Measurements from ENCODE around the gene TSC22D1.
A peak's percentile ranks its signal among the peaks of the same experiment; 100 is the strongest.

TSC22D1 gene

DNA sequence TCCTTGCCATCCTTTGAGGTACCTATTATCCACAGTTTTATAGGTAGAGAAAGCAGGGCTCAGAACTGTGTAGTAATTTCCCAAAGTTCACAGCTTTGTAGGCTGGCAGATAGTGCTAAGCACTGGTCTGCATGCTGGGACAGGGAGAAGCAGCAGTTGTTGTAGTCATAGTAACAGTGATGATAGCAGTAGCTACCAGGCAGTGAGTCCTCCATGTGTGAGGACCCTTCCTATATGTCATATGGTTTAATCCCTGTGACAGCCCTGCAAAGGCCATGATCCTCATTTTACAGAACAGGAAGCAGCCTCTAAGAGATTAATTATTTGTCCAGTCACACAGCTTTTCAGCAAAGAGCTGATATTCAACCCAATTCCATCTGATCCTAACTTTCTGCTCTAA, 181.5 kb downstream of the TSC22D1 start:
- DNase-seq: no peak
- TF ChIP-seq, protein P1, sequence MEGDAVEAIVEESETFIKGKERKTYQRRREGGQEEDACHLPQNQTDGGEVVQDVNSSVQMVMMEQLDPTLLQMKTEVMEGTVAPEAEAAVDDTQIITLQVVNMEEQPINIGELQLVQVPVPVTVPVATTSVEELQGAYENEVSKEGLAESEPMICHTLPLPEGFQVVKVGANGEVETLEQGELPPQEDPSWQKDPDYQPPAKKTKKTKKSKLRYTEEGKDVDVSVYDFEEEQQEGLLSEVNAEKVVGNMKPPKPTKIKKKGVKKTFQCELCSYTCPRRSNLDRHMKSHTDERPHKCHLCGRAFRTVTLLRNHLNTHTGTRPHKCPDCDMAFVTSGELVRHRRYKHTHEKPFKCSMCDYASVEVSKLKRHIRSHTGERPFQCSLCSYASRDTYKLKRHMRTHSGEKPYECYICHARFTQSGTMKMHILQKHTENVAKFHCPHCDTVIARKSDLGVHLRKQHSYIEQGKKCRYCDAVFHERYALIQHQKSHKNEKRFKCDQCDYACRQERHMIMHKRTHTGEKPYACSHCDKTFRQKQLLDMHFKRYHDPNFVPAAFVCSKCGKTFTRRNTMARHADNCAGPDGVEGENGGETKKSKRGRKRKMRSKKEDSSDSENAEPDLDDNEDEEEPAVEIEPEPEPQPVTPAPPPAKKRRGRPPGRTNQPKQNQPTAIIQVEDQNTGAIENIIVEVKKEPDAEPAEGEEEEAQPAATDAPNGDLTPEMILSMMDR (IDR thresholded peaks at IDR 0.05): no peak
- H3K4me1 Mint-ChIP-seq: peaks cover 88% of the 10 kb centered on the region
- no peaks in the 10 kb centered on the region for H3K27me3 Mint-ChIP-seq (ENCODE audit: low read depth, poor library complexity)
- peaks cover 6% of the 10 kb centered on the region for H3K36me3 Mint-ChIP-seq (ENCODE audit: low read depth)
- no peak overlapping the region for H3K27ac Mint-ChIP-seq
- H3K4me3 Mint-ChIP-seq: no peak overlapping the region
- no peaks in the 10 kb centered on the region for H3K9me3 Mint-ChIP-seq

GRCh38 chr13:44393391-44393790, 182.7 kb downstream of the TSC22D1 start:
- TF ChIP-seq, protein P1 (IDR thresholded peaks at IDR 0.05): no peak
- DNase-seq: no peak
- H3K4me1 Mint-ChIP-seq: peaks cover 88% of the 10 kb centered on the region
- H3K27ac Mint-ChIP-seq: peak overlapping the region; percentile 91
- H3K4me3 Mint-ChIP-seq: no peak overlapping the region
- H3K27me3 Mint-ChIP-seq (ENCODE audit: low read depth, poor library complexity): no peaks in the 10 kb centered on the region
- no peaks in the 10 kb centered on the region for H3K9me3 Mint-ChIP-seq
- peaks cover 6% of the 10 kb centered on the region for H3K36me3 Mint-ChIP-seq (ENCODE audit: low read depth)

DNA sequence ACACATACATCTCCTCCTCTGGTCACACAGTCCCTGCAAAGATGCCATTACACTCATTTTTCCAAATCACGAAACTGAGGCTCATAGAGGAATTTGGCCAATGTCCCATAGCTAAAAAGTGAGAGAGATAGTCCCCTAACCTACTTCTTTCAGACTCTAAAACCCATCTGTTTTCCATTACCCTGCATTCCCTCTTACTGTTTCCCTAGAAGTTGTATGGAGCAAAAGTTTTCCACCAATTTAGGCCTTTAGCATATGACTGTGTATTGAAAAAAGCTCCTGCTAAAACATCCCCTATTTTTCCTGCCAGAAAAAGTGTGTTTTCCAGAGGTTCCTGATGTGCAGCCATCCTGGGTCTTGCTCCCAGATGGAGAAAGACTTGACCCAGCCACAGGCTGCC, 186.3 kb downstream of the TSC22D1 start:
- no peak for DNase-seq
- Mint-ChIP-seq H3K4me1 (peaks cover 85% of the 10 kb centered on the region), H3K36me3 (ENCODE audit: low read depth) (peaks cover 6% of the 10 kb centered on the region), H3K27ac (no peak overlapping the region), H3K4me3 (no peak overlapping the region), H3K27me3 (ENCODE audit: low read depth, poor library complexity) (peaks cover 3% of the 10 kb centered on the region), H3K9me3 (no peaks in the 10 kb centered on the region)
- TF ChIP-seq, protein P1 (IDR thresholded peaks at IDR 0.05): no peak

- no peak for DNase-seq
- Mint-ChIP-seq H3K4me3 (no peak overlapping the region), H3K4me1 (peaks cover 85% of the 10 kb centered on the region), H3K27me3 (ENCODE audit: low read depth, poor library complexity) (peaks cover 3% of the 10 kb centered on the region), H3K27ac (peak overlapping the region; percentile 44), H3K9me3 (no peaks in the 10 kb centered on the region), H3K36me3 (ENCODE audit: low read depth) (peaks cover 6% of the 10 kb centered on the region)
- TF ChIP-seq, protein P1 (IDR thresholded peaks at IDR 0.05): no peak
Measured at GRCh38 chr13:44389060-44389666, 187.0 kb downstream of the TSC22D1 start.

- H3K27me3 Mint-ChIP-seq (ENCODE audit: low read depth, poor library complexity): peaks cover 3% of the 10 kb centered on the region
- no peaks in the 10 kb centered on the region for H3K9me3 Mint-ChIP-seq
- H3K4me1 Mint-ChIP-seq: peaks cover 83% of the 10 kb centered on the region
- DNase-seq: peak; percentile 46
- TF ChIP-seq, protein P1 (IDR thresholded peaks at IDR 0.05): no peak
- H3K4me3 Mint-ChIP-seq: peak overlapping the region; percentile 47
- peaks cover 6% of the 10 kb centered on the region for H3K36me3 Mint-ChIP-seq (ENCODE audit: low read depth)
- peak overlapping the region; percentile 44 for H3K27ac Mint-ChIP-seq
Measured at GRCh38 chr13:44388427-44389059, 187.6 kb downstream of the TSC22D1 start.

Measured in nephron progenitor cell (in vitro differentiated cells).